ENCODE results near the gene ANKRD40.

The ANKRD40 gene

DNA sequence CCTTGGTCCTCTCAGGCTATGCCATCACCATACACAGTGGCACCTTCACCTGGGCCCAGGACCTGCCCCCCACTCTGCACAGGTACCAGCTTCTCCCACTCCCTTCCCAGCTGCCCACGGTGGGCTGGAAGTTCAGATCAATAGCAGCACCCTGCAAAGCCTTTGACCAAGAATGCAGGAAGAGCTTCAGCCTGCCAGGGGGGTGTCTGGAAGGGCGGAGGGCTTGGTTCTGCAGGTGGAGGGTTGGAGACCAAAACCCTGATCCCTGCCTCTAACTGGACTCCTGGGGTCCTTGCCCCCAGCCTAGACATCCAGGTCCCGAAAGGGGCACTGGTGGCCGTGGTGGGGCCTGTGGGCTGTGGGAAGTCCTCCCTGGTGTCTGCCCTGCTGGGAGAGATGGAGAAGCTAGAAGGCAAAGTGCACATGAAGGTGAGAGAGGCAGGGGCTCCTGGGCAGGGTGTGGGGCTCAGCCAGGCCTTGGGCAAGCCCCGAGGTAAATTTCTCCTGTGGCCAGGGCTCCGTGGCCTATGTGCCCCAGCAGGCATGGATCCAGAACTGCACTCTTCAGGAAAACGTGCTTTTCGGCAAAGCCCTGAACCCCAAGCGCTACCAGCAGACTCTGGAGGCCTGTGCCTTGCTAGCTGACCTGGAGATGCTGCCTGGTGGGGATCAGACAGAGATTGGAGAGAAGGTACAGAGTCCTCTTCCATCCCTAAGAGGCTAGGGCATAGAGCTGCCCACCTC is 38.7 kb downstream of the ANKRD40 start:
- TF ChIP-seq SUZ12 (IDR thresholded peaks at IDR 0.05) (no peak), NFRKB (IDR thresholded peaks at IDR 0.05) (no peak), FOXM1 (IDR thresholded peaks at IDR 0.05; ENCODE audit: borderline replicate concordance) (no peak), L3MBTL2 (conservative IDR thresholded peaks at IDR 0.05) (no peak), LEF1 (IDR thresholded peaks at IDR 0.05; ENCODE audit: borderline replicate concordance) (no peak), ZNF384 (IDR thresholded peaks at IDR 0.05) (no peak), FOXK2 (IDR thresholded peaks at IDR 0.05) (no peak), CTBP1 (IDR thresholded peaks at IDR 0.05; ENCODE audit: borderline replicate concordance) (no peak), ARNT (IDR thresholded peaks at IDR 0.05) (no peak), TARDBP (IDR thresholded peaks at IDR 0.05) (no peak), HDGF (IDR thresholded peaks at IDR 0.05; ENCODE audit: borderline replicate concordance) (no peak), BHLHE40 (IDR thresholded peaks at IDR 0.05; ENCODE audit: borderline replicate concordance) (no peak), SP1 (IDR thresholded peaks at IDR 0.05) (no peak), ELF4 (IDR thresholded peaks at IDR 0.05) (no peak), FOXA1 (IDR thresholded peaks at IDR 0.05) (no peak)
- TF ChIP-seq, protein P1, sequence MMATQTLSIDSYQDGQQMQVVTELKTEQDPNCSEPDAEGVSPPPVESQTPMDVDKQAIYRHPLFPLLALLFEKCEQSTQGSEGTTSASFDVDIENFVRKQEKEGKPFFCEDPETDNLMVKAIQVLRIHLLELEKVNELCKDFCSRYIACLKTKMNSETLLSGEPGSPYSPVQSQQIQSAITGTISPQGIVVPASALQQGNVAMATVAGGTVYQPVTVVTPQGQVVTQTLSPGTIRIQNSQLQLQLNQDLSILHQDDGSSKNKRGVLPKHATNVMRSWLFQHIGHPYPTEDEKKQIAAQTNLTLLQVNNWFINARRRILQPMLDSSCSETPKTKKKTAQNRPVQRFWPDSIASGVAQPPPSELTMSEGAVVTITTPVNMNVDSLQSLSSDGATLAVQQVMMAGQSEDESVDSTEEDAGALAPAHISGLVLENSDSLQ (IDR thresholded peaks at IDR 0.05): no peak
- ChIA-PET POLR2A (interaction anchor here (1.0 kb wide), 1 partner anchor 15 kb away, joined by 3 read pairs; no protein-coding TSS in a partner anchor), CTCF (interaction anchor here (0.6 kb wide), 1 partner anchor 130 kb away, joined by 8 read pairs; no protein-coding TSS in a partner anchor)
- DNase-seq (ENCODE audit: extremely low spot score): no peak

DNA sequence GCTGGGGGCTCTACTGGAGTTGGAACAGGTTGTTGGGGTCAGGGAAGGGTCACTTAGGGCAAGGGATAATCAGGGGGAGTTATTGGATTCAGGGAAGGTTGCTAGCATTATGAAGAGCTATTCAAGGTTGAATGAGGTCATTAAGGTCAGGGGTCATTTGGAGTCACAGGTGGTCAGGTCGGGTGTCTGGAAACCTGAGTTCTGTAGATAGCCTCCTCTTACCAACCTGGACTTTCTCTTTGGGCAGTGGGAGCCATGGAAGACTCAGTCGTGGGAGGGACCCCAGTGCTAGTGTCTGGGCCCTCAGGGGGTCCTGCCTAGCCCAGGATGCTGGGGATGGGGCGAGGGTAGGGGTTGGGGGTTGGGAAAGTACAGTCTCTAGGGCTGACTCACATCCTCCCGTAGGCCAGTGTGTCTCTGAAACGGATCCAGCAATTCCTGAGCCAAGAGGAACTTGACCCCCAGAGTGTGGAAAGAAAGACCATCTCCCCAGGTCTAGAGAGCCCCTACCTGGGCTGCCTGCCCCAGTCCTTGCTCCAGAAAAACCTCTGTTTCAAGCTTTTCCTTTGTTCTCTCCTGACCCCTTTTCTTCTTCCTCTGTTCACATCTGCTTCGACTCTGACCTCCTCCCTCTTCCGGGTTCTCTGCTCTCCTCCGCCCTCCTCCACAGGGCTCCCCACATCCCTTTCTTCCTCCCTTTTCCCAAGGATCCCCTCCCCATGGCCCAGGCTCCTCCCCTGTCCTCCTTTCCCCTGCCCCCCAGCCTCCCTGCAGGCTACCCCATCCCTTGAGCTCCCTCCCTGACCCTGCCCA is 39.5 kb downstream of the ANKRD40 start:
- POLR2A ChIA-PET: interaction anchor here (0.6 kb wide), 1 partner anchor 16 kb away, joined by 3 read pairs; no protein-coding TSS in a partner anchor
- CTCF ChIA-PET: no interaction called here
- TF ChIP-seq LEF1 (IDR thresholded peaks at IDR 0.05; ENCODE audit: borderline replicate concordance) (no peak), CTBP1 (IDR thresholded peaks at IDR 0.05; ENCODE audit: borderline replicate concordance) (no peak), FOXA1 (IDR thresholded peaks at IDR 0.05) (no peak), HDGF (IDR thresholded peaks at IDR 0.05; ENCODE audit: borderline replicate concordance) (no peak), L3MBTL2 (conservative IDR thresholded peaks at IDR 0.05) (no peak), BHLHE40 (IDR thresholded peaks at IDR 0.05; ENCODE audit: borderline replicate concordance) (no peak), ZNF384 (IDR thresholded peaks at IDR 0.05) (no peak), SUZ12 (IDR thresholded peaks at IDR 0.05) (no peak), ARNT (IDR thresholded peaks at IDR 0.05) (no peak), NFRKB (IDR thresholded peaks at IDR 0.05) (no peak), ELF4 (IDR thresholded peaks at IDR 0.05) (no peak), TARDBP (IDR thresholded peaks at IDR 0.05) (no peak), SP1 (IDR thresholded peaks at IDR 0.05) (no peak), FOXM1 (IDR thresholded peaks at IDR 0.05; ENCODE audit: borderline replicate concordance) (no peak), FOXK2 (IDR thresholded peaks at IDR 0.05) (no peak)
- TF ChIP-seq, protein P1 (IDR thresholded peaks at IDR 0.05): no peak
- DNase-seq (ENCODE audit: extremely low spot score): no peak

DNA sequence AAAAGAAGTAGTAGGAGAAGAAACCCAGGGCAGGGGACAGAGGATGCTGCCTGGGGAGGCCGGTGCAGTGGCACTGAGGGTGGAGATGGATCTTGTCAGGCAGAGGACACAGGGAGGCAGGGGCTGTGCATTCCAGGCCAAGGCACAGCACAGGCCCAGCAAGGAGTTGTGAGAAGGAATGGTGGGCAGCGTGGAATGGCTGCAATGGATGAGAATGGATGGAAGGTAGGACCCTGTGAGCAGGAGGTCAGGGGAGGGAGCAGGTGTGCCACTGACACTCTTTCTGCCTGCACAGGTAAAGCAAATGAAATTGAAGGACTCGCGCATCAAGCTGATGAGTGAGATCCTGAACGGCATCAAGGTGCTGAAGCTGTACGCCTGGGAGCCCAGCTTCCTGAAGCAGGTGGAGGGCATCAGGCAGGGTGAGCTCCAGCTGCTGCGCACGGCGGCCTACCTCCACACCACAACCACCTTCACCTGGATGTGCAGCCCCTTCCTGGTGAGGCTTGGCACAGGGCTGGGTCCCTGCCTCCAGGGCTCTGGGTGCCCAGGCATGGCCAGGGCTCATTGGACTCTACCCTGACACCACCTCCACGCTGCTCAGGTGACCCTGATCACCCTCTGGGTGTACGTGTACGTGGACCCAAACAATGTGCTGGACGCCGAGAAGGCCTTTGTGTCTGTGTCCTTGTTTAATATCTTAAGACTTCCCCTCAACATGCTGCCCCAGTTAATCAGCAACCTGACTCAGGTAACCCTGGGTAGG is 40.3 kb downstream of the ANKRD40 start:
- TF ChIP-seq FOXK2 (IDR thresholded peaks at IDR 0.05) (no peak), ARNT (IDR thresholded peaks at IDR 0.05) (no peak), ZNF384 (IDR thresholded peaks at IDR 0.05) (no peak), CTBP1 (IDR thresholded peaks at IDR 0.05; ENCODE audit: borderline replicate concordance) (no peak)
- POLR2A ChIA-PET: no interaction called here
- no peak for DNase-seq (ENCODE audit: extremely low spot score)
- CTCF ChIA-PET: no interaction called here

DNA sequence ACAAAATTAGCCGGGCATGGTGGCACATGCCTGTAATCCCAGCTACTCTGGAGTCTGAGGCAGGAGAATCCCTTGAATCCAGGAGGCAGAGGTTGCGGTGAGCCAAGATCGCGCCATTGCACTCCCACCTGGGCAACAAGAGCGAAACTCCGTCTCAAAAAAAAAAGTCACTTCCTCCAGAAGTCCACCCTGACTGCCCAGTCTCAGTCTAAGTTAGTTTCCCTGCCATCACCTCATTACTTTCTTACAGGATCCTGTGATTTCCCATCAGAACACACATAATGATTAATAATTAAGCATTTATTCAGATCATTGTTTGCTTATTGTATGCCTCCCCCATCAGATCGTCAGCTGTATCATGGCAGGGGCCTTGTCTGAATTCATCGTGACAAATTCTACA is 41.4 kb downstream of the ANKRD40 start:
- no peak for DNase-seq (ENCODE audit: extremely low spot score)
- ChIA-PET CTCF (no interaction called here), POLR2A (interaction anchor here (1.1 kb wide), 1 partner anchor 17 kb away, joined by 3 read pairs; no protein-coding TSS in a partner anchor)
- TF ChIP-seq FOXK2 (IDR thresholded peaks at IDR 0.05) (no peak), CTBP1 (IDR thresholded peaks at IDR 0.05; ENCODE audit: borderline replicate concordance) (no peak), FOXM1 (IDR thresholded peaks at IDR 0.05; ENCODE audit: borderline replicate concordance) (no peak), SUZ12 (IDR thresholded peaks at IDR 0.05) (no peak), NFRKB (IDR thresholded peaks at IDR 0.05) (no peak), ARNT (IDR thresholded peaks at IDR 0.05) (no peak), ELF4 (IDR thresholded peaks at IDR 0.05) (no peak), SP1 (IDR thresholded peaks at IDR 0.05) (no peak)

DNA sequence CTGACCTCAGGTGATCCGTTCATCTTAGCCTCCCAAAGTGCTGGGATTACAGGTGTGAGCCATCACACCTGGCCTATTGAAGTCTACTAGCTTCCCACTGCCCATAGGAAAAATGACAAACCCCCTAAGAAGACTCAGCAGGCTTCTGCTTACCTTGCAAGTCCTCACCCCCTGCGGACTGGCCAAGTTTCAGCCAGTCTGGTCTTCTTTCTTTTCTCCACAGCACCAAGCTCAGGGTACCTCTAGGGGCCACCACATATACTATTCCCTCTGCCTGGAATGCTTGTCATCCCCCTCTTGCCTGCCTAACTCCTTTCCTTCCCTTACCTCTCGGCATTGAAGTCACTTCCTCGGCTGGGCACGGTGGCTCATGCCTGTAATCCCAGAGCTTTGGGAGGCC is 41.9 kb downstream of the ANKRD40 start:
- POLR2A ChIA-PET: interaction anchor here (1.1 kb wide), 1 partner anchor 17 kb away, joined by 3 read pairs; no protein-coding TSS in a partner anchor
- DNase-seq (ENCODE audit: extremely low spot score): no peak
- CTCF ChIA-PET: no interaction called here
- TF ChIP-seq ARNT (IDR thresholded peaks at IDR 0.05) (no peak), FOXA1 (IDR thresholded peaks at IDR 0.05) (no peak), HDGF (IDR thresholded peaks at IDR 0.05; ENCODE audit: borderline replicate concordance) (no peak)
